Measurements from ENCODE around the gene HLF. TPM values are rescaled to one million over a fixed set of nuclear protein-coding genes. Genes with fewer than 3 reads are reported as not detected.

HLF gene
- total RNA-seq, 1 experiment from 2014 or later: 1.5 TPM

GRCh38 chr17:55230716-55231115 lies 34.0 kb upstream of the HLF start (continued):
- TF ChIP-seq CEBPB (IDR thresholded peaks at IDR 0.05; ENCODE audit: low read depth): no peak
- TF ChIP-seq RAD21 (IDR thresholded peaks at IDR 0.05; ENCODE audit: low read depth): no peak
- no peak for TF ChIP-seq FOSL1 (IDR thresholded peaks at IDR 0.05; ENCODE audit: low read depth)
- no peak for TF ChIP-seq EZH2 (IDR thresholded peaks at IDR 0.05)
- TF ChIP-seq SP1 (IDR thresholded peaks at IDR 0.05; ENCODE audit: low read depth): no peak
- TF ChIP-seq, protein P1, sequence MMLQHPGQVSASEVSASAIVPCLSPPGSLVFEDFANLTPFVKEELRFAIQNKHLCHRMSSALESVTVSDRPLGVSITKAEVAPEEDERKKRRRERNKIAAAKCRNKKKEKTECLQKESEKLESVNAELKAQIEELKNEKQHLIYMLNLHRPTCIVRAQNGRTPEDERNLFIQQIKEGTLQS (IDR thresholded peaks at IDR 0.05): no peak

GRCh38 chr17:55233840-55234239 lies 30.9 kb upstream of the HLF start:
- H3K27me3 ChIP-seq (ENCODE audit: insufficient read depth, low read length): no peaks in the 10 kb centered on the region
- peaks cover 4 to 13% of the 10 kb centered on the region in 2 experiments; a peak in 3 of 4 replicates for H3K4me1 ChIP-seq (ENCODE audit: control insufficient read depth in 1 of 2, insufficient read depth in 2 of 2, low read length in 2 of 2)
- H4K20me1 ChIP-seq (ENCODE audit: insufficient read depth): no peaks in the 10 kb centered on the region
- no peak for ATAC-seq
- H3K9me2 ChIP-seq (ENCODE audit: insufficient read depth): no peaks in the 10 kb centered on the region
- no peak overlapping the region for H3K27ac ChIP-seq (ENCODE audit: low read depth, low read length)
- no peaks in the 10 kb centered on the region for H3K9me3 ChIP-seq (ENCODE audit: control insufficient read depth in 1 of 2, insufficient read depth in 1 of 2, low read depth in 1 of 2, low read length in 2 of 2)
- no TSS peak for BruUV-seq (replicated peaks)
- ChIA-PET POLR2A (no interaction called here), RAD21 (ENCODE audit: low non-redundant PET in 1 of 2, low total read pairs in 2 of 2, uncharacterized antibody in 2 of 2, unreplicated experiment in 2 of 2) (no interaction called here), CTCF (no interaction called here)
- no peak overlapping the region for H3K4me3 ChIP-seq (replicated peaks in 1 of 2; ENCODE audit: low read depth in 1 of 2, low read length in 2 of 2)
- DNase-seq (ENCODE audit: low read depth, low spot score): no peak
- TF ChIP-seq, protein P2, sequence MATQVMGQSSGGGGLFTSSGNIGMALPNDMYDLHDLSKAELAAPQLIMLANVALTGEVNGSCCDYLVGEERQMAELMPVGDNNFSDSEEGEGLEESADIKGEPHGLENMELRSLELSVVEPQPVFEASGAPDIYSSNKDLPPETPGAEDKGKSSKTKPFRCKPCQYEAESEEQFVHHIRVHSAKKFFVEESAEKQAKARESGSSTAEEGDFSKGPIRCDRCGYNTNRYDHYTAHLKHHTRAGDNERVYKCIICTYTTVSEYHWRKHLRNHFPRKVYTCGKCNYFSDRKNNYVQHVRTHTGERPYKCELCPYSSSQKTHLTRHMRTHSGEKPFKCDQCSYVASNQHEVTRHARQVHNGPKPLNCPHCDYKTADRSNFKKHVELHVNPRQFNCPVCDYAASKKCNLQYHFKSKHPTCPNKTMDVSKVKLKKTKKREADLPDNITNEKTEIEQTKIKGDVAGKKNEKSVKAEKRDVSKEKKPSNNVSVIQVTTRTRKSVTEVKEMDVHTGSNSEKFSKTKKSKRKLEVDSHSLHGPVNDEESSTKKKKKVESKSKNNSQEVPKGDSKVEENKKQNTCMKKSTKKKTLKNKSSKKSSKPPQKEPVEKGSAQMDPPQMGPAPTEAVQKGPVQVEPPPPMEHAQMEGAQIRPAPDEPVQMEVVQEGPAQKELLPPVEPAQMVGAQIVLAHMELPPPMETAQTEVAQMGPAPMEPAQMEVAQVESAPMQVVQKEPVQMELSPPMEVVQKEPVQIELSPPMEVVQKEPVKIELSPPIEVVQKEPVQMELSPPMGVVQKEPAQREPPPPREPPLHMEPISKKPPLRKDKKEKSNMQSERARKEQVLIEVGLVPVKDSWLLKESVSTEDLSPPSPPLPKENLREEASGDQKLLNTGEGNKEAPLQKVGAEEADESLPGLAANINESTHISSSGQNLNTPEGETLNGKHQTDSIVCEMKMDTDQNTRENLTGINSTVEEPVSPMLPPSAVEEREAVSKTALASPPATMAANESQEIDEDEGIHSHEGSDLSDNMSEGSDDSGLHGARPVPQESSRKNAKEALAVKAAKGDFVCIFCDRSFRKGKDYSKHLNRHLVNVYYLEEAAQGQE (IDR thresholded peaks at IDR 0.05; ENCODE audit: low read depth): no peak
- TF ChIP-seq CEBPB (IDR thresholded peaks at IDR 0.05; ENCODE audit: low read depth): no peak
- no peak for TF ChIP-seq ZFX (IDR thresholded peaks at IDR 0.05)
- no peak for TF ChIP-seq FOSL1 (IDR thresholded peaks at IDR 0.05; ENCODE audit: low read depth)
- TF ChIP-seq, protein P3, sequence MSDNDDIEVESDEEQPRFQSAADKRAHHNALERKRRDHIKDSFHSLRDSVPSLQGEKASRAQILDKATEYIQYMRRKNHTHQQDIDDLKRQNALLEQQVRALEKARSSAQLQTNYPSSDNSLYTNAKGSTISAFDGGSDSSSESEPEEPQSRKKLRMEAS (IDR thresholded peaks at IDR 0.05): no peak
- TF ChIP-seq SRF (IDR thresholded peaks at IDR 0.05; ENCODE audit: low read depth): no peak
- no peak for TF ChIP-seq JUND (IDR thresholded peaks at IDR 0.05)
- no peak for TF ChIP-seq RAD21 (IDR thresholded peaks at IDR 0.05; ENCODE audit: low read depth)
- no peak for TF ChIP-seq TCF7L2 (IDR thresholded peaks at IDR 0.05; ENCODE audit: borderline replicate concordance, extremely low read depth, insufficient read depth, insufficient read length)
- TF ChIP-seq YY1 (IDR thresholded peaks at IDR 0.05; ENCODE audit: extremely low read depth, insufficient replicate concordance, low read depth, low read length): no peak
- TF ChIP-seq EGR1 (IDR thresholded peaks at IDR 0.05; ENCODE audit: low read depth): no peak
- TF ChIP-seq, protein P4, sequence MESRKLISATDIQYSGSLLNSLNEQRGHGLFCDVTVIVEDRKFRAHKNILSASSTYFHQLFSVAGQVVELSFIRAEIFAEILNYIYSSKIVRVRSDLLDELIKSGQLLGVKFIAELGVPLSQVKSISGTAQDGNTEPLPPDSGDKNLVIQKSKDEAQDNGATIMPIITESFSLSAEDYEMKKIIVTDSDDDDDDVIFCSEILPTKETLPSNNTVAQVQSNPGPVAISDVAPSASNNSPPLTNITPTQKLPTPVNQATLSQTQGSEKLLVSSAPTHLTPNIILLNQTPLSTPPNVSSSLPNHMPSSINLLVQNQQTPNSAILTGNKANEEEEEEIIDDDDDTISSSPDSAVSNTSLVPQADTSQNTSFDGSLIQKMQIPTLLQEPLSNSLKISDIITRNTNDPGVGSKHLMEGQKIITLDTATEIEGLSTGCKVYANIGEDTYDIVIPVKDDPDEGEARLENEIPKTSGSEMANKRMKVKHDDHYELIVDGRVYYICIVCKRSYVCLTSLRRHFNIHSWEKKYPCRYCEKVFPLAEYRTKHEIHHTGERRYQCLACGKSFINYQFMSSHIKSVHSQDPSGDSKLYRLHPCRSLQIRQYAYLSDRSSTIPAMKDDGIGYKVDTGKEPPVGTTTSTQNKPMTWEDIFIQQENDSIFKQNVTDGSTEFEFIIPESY (IDR thresholded peaks at IDR 0.05; ENCODE audit: extremely low read depth, insufficient replicate concordance, low read length): no peak
- TF ChIP-seq, protein P1 (IDR thresholded peaks at IDR 0.05): no peak
- TF ChIP-seq, protein P5, sequence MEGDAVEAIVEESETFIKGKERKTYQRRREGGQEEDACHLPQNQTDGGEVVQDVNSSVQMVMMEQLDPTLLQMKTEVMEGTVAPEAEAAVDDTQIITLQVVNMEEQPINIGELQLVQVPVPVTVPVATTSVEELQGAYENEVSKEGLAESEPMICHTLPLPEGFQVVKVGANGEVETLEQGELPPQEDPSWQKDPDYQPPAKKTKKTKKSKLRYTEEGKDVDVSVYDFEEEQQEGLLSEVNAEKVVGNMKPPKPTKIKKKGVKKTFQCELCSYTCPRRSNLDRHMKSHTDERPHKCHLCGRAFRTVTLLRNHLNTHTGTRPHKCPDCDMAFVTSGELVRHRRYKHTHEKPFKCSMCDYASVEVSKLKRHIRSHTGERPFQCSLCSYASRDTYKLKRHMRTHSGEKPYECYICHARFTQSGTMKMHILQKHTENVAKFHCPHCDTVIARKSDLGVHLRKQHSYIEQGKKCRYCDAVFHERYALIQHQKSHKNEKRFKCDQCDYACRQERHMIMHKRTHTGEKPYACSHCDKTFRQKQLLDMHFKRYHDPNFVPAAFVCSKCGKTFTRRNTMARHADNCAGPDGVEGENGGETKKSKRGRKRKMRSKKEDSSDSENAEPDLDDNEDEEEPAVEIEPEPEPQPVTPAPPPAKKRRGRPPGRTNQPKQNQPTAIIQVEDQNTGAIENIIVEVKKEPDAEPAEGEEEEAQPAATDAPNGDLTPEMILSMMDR (IDR thresholded peaks at IDR 0.05 in 2 of 3, conservative IDR thresholded peaks at IDR 0.05 in 1 of 3; ENCODE audit: borderline replicate concordance in 1 of 3, insufficient read depth in 1 of 3, low read depth in 2 of 3, low read length in 2 of 3): no peak
- TF ChIP-seq CBX3 (IDR thresholded peaks at IDR 0.05; ENCODE audit: low read depth): no peak
- TF ChIP-seq ZNF274 (IDR thresholded peaks at IDR 0.05; ENCODE audit: low read depth, low read length): no peak
- intact Hi-C loops (cut with micrococcal nuclease): no loop called here
- no peak overlapping the region for H3K9ac ChIP-seq (ENCODE audit: low read length)
- no peak overlapping the region for H3K4me2 ChIP-seq (ENCODE audit: low read length)
- H3K36me3 ChIP-seq (ENCODE audit: control insufficient read depth in 1 of 2, insufficient read depth in 2 of 2, low read length in 2 of 2): no peaks in the 10 kb centered on the region
- no peaks in the 10 kb centered on the region for H3K79me2 ChIP-seq (ENCODE audit: insufficient read depth, low read length)
- no peak overlapping the region for H2AFZ ChIP-seq (ENCODE audit: low read depth, low read length, poor library complexity, severe bottlenecking)

All from HCT116 (cell line).